Muscle of leg (tissue), 11 donors: ENCODE results near the gene CALU. TPM values are rescaled to one million over a fixed set of nuclear protein-coding genes. Genes with fewer than 3 reads are reported as not detected.
A peak's percentile ranks its signal among the peaks of the same experiment; 100 is the strongest.

Source experiments
- DNase-seq: peaks from one replicate; pipeline ENCODE4 v3.0.0; 2013
- H3K27ac ChIP-seq: one replicate; pipeline ENCODE4 v1.5.1; 2013; ENCODE audit warnings: mild to moderate bottlenecking, low read length, control low read depth
- H3K27me3 ChIP-seq: one replicate; pipeline ENCODE4 v1.6.1; 2013; ENCODE audit warnings: low read length; ENCODE audit not compliant: control insufficient read depth, insufficient read depth
- H3K36me3 ChIP-seq: one replicate; pipeline ENCODE4 v1.6.1; 2013; ENCODE audit warnings: low read length; ENCODE audit not compliant: control insufficient read depth, insufficient read depth
- H3K4me1 ChIP-seq: one replicate; pipeline ENCODE4 v1.6.1; 2013; ENCODE audit warnings: low read length; ENCODE audit not compliant: control insufficient read depth, insufficient read depth
- H3K4me3 ChIP-seq: one replicate; pipeline ENCODE4 v1.5.1; 2013; ENCODE audit warnings: low read length, control low read depth
- H3K9me3 ChIP-seq: replicated peaks from 2 replicates; pipeline ENCODE4 v1.6.1; 2013; ENCODE audit warnings: low read depth, low read length; ENCODE audit not compliant: control insufficient read depth
- WGBS: methylation state at CpG from one replicate; pipeline ENCODE4 v1.1.5; 2013; ENCODE audit warnings: missing lambda C conversion rate; ENCODE audit not compliant: insufficient coverage; 5-methylcytosine and 5-hydroxymethylcytosine counted together
- polyA plus RNA-seq, 8 donors: library from polyadenylated mRNA; unstranded; fragments of 120-200 nt; gene quantifications; one replicate each; pipeline versions ENCODE4 v1.2.1 to v1.2.3, GENCODE V29; 2013; ENCODE audit warnings: inconsistent platforms in 1 of 8, low replicate concordance in 1 of 8; ENCODE audit not compliant: insufficient read length in 8 of 8, insufficient read depth in 1 of 8
- total RNA-seq: library from RNA; stranded (reverse); fragments of 120-200 nt; gene quantifications from one replicate; pipeline ENCODE4 v1.2.4, GENCODE V29; 2013

Gene CALU
- total and polyA plus RNA-seq, 9 donors, result 172 to 324 (median 239) TPM

DNA sequence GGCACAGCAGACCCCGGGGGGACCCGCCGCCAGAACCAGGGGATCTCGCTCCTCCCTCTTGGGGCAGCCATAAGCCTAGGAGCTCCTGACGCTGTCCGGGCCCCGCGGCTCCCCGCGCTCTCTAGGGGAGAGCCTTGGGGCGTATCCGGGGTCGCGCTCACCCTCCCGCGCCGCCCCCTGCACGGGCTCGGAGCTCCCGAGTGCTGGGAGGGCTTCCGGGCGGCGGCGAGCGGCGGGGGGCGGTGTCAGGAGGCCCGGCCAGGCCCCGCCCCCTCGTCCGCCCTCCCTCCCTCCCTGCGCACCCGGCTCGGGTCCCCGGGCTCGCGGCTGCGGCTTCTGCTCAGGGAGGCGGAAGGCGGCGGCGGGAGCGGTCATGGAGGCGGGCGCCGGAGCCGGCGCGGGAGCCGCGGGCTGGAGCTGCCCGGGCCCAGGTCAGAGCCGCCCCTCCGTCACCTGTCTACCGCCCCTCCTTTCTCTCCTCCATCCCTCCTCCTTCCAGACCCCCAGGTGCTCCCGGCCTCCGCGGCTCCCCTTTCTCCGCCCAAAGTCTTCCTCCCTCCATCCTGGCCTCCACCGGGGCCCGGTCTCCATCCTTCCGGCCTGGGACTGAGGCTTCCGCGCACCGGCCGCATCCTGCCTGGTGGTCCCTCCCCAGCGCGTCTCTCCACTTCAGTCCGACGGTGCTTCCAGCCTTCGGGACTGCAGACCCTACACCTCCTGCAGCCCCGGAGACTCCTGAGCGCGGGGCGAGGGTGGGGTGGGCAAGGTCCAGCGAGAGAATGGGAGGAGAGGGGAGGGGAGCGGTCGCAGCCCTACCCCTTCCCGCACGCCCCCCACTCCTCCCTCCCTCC, 52.2 kb downstream of the CALU start, which contains the start of gene CCDC136:
Gene CCDC136, plus strand, starts transcription at position 848 of the 851 bp plus-strand sequence. CDS start 444 bp downstream, outside the sequence.
- H3K4me1 ChIP-seq, result peaks cover 25% of the 10 kb centered on the region
- peak within 1 kb of the TSS; percentile 81 for H3K4me3 ChIP-seq
- peak; percentile 70 for DNase-seq
- peaks cover 23% of the 10 kb centered on the region for H3K27me3 ChIP-seq
- H3K27ac ChIP-seq, result no peak within 1 kb of the TSS
- H3K9me3 ChIP-seq, result no peaks in the 10 kb centered on the region
- under 1% methylated on average over 64 of the region's 80 CpGs for WGBS
- no peaks in the 10 kb centered on the region for H3K36me3 ChIP-seq

DNA sequence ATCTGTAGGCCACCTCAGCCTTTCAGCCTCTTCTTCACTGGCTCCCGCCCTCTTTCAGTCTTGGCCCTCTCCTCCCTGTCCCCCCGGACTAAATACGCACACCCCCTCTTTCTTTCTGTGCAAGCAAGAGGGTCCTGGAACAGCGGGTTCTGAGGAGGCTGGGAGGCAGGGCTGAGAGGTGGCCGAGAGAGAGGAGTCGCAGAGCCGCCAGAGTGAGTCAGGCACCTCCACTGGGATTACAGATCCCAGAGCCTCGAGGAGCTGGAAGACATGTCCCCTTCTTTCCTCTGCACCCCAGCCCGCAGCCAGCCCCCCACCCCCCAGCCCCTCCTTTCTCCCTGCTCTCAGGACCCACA, 52.8 kb downstream of the CALU start:
- H3K4me3 ChIP-seq, result peak overlapping the region; percentile 81
- peaks cover 23% of the 10 kb centered on the region for H3K27me3 ChIP-seq
- H3K36me3 ChIP-seq, result no peaks in the 10 kb centered on the region
- no peak for DNase-seq
- no peaks in the 10 kb centered on the region for H3K9me3 ChIP-seq
- H3K27ac ChIP-seq, result no peak overlapping the region
- WGBS, result no CpG with 5 or more reads among the region's 9 CpGs
- H3K4me1 ChIP-seq, result peaks cover 26% of the 10 kb centered on the region

DNA sequence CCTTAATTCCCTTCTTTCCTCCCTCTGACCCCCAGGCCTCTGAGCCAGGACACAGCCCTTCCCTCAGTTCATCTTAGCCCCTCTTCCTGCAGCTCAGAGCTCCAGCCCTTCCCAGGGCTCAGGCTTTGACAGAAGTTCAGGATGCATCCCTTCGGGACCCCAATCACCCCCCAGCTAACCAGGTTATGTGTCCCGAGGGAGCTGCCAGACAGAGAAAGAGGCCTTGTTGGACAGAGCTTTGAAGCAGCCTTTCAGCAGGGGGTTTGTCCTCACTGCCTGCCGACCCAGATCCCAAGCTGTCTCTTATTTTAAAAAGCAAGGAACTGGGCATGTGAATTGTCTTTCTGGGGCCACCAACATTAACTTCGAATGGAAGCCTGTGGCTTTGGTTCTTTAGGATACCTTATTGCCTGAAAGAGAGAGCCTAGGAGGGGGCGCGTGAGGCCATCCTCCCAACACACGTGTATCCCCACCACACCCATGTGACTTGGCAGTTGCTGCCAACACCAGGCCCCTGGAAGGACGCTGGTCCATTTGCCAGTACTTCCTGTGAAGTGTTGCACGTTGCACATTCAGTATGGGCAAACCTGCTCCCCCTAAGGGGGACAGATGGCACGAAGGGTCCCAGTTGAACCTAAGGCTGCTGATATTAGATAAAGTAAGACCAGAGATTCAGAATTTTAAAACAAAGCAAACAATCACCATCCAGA, 53.5 kb downstream of the CALU start:
- no peaks in the 10 kb centered on the region for H3K9me3 ChIP-seq
- no peaks in the 10 kb centered on the region for H3K36me3 ChIP-seq
- H3K4me1 ChIP-seq, result peaks cover 26% of the 10 kb centered on the region
- no peak overlapping the region for H3K27ac ChIP-seq
- peak; percentile 49 for DNase-seq
- H3K4me3 ChIP-seq, result no peak overlapping the region
- peaks cover 23% of the 10 kb centered on the region for H3K27me3 ChIP-seq
- WGBS, result 47% methylated on average over 3 of the region's 10 CpGs

DNA sequence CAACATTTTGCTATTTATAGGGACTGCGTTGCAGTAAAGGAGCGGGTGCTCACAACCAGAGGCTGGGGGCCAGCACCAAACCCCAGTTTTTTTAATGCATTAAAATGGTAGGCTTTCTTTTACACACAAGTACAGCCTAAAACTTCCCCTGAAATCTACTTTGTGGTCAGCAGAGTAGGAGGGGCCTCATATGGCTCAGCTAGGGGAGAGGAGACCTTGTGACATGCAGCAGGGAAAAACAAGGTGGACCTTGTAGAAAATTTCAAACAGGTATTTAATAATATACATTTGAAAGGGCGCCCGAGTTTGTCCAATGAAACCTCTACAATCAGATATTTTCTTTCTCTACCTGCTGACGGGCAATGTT, 54.0 kb downstream of the CALU start:
- H3K27ac ChIP-seq, result no peak overlapping the region
- no peak for DNase-seq
- WGBS, result no CpG with 5 or more reads among the region's 5 CpGs

DNA sequence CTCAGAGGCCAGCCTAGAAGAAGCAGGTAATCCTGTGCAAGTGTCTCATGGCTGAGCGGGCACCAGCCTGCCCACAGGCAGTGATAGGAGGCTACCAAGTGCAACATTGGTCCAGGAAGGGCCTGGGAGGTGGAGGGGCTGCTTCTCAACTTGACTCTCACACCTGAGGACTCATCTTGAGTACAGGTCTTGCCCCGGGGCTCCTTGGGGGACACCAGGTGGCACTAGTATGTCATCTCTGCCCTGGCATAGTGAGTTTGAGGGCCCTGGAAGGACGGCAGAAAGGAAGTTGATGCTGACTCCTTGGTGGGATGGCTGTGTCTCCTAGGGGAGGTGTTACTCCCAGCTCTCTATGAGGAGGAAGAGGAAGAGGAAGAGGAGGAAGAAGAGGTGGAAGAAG, 54.9 kb downstream of the CALU start:
- WGBS, result 58% methylated on average over 2 of the region's 3 CpGs

More for the DNA sequence above, 54.0 kb downstream of the CALU start:
- H3K4me3 ChIP-seq, result no peak overlapping the region
- H3K4me1 ChIP-seq, result peaks cover 26% of the 10 kb centered on the region
- H3K9me3 ChIP-seq, result no peaks in the 10 kb centered on the region
- no peaks in the 10 kb centered on the region for H3K36me3 ChIP-seq
- peaks cover 23% of the 10 kb centered on the region for H3K27me3 ChIP-seq

DNA sequence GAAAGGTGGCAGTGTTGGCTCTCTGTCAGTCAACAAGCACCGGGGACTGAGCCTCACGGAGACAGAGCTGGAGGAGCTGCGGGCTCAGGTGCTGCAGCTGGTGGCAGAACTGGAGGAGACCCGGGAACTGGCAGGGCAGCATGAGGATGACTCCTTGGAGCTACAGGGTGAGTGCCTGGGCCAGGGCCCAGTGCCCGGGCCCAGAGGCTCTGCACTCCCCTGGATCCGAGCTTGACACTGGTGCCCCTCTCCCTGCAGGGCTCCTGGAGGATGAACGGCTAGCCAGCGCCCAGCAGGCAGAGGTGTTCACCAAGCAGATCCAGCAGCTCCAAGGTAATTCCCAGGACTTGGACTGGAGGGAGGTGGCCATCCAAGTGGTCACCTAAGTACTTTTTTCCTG, 55.3 kb downstream of the CALU start:
- Histone ChIP-seq H3K4me3 (no peak overlapping the region), H3K36me3 (no peaks in the 10 kb centered on the region), H3K9me3 (no peaks in the 10 kb centered on the region), H3K27ac (no peak overlapping the region), H3K4me1 (peaks cover 26% of the 10 kb centered on the region), H3K27me3 (peaks cover 16% of the 10 kb centered on the region)
- no peak for DNase-seq
- 89% methylated on average over 8 of the region's 8 CpGs for WGBS

More for the DNA sequence above, 54.9 kb downstream of the CALU start:
- no peaks in the 10 kb centered on the region for H3K36me3 ChIP-seq
- H3K4me3 ChIP-seq, result no peak overlapping the region
- no peak for DNase-seq
- H3K27ac ChIP-seq, result no peak overlapping the region
- H3K9me3 ChIP-seq, result no peaks in the 10 kb centered on the region
- H3K27me3 ChIP-seq, result peaks cover 17% of the 10 kb centered on the region
- H3K4me1 ChIP-seq, result peaks cover 26% of the 10 kb centered on the region

DNA sequence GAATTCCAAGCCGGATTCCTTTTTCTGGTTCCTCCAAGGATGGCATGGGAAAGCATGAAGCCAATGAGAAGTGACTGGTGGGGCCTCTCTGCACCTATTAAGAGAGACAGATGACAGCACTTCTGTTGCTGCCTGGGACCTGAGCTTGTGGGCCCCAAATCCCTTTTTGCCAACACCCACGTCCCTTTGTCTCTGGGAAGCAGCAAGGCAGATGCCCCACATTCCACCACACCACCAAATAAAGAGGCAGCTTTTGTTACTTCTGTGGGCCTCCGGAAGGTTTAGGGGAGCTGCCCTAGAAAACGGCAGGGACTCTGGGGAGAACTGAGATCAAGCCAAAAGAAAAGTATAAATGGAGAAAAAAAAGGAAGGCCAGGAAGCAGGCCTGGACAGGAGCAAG, 56.0 kb downstream of the CALU start:
- H3K27ac ChIP-seq, result no peak overlapping the region
- WGBS, result 67% methylated on average over 1 of the region's 4 CpGs

DNA sequence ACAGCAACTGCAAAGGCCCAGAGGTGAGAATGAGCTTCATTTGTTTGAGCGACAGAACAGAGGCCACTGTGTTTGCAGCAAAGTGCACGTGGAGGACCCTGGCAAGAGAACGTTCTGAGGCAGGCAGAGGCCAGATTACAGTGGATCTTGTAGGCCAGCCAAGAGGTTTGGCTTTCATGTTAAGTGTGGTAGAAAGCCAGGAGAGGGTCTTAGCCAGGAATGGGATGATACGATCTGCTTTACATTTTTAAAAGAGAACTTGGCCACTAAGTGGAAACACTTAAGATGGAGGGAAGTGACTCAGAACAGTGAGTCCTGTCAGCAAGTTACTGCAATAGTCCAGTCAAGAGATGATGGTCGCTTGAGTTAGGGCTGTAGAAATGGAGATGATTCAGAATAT, 57.2 kb downstream of the CALU start:
- no peaks in the 10 kb centered on the region for H3K9me3 ChIP-seq
- DNase-seq, result peak; percentile 81
- peaks cover 20% of the 10 kb centered on the region for H3K4me1 ChIP-seq
- peak overlapping the region; percentile 29 for H3K27ac ChIP-seq
- peaks cover 8% of the 10 kb centered on the region for H3K27me3 ChIP-seq
- H3K4me3 ChIP-seq, result no peak overlapping the region
- whole genome bisulfite sequencing, result 11% methylated on average over 4 of the region's 5 CpGs
- no peaks in the 10 kb centered on the region for H3K36me3 ChIP-seq

More for the DNA sequence above, 56.0 kb downstream of the CALU start:
- DNase-seq, result no peak
- no peaks in the 10 kb centered on the region for H3K9me3 ChIP-seq
- H3K27me3 ChIP-seq, result peaks cover 14% of the 10 kb centered on the region
- no peak overlapping the region for H3K4me3 ChIP-seq
- H3K4me1 ChIP-seq, result peaks cover 26% of the 10 kb centered on the region
- no peaks in the 10 kb centered on the region for H3K36me3 ChIP-seq

DNA sequence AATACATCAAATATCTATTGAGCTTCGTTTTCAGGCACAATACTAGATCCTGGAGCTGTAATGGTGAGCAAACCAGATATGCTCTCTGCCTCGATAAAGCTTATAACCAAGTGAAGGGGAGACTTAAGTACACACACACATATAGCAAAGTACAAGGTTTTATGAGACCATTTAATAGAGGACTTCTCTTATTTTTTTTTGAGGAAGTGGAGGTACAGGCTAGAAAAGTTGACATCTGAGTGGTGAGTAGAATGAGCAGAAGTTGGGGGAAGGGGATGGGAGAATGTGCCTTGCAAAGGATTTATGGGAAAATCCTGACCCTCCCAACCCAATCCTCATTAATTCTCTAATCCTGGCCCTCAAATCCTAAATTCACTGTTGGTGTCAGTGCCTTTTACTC, 60.3 kb downstream of the CALU start:
- no CpG with 5 or more reads among the region's 2 CpGs for WGBS
- H3K36me3 ChIP-seq, result peaks cover 6% of the 10 kb centered on the region
- H3K4me1 ChIP-seq, result peaks cover 3% of the 10 kb centered on the region
- H3K4me3 ChIP-seq, result no peak overlapping the region
- H3K9me3 ChIP-seq, result no peaks in the 10 kb centered on the region
- H3K27me3 ChIP-seq, result no peaks in the 10 kb centered on the region
- no peak for DNase-seq
- no peak overlapping the region for H3K27ac ChIP-seq

DNA sequence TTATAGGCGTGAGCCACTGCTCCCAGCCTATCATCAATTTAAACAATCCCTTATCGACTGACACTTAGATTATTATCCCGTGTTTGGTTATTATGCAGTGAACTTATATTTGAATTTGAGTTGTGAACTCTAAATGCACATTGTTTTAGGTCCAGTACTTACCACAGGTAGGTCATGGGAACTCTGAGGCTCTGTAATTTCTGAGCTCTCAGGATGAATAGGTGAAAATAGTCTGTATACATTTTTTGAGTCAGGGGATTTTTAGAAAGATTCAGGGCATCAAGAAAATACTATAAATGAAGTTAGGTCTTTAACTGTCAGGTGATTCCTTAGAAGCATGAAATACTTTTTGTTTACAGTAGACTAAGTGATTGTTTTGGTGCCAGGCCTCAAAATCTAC, 61.4 kb downstream of the CALU start:
- no CpG with 5 or more reads among the region's 3 CpGs for WGBS

More for the DNA sequence above, 61.4 kb downstream of the CALU start:
- Histone ChIP-seq H3K27me3 (no peaks in the 10 kb centered on the region), H3K9me3 (no peaks in the 10 kb centered on the region), H3K4me1 (peaks cover 3% of the 10 kb centered on the region), H3K27ac (no peak overlapping the region), H3K36me3 (peaks cover 15% of the 10 kb centered on the region), H3K4me3 (no peak overlapping the region)
- no peak for DNase-seq
